Glutamatergic neuron (in vitro differentiated cells): Measurements from ENCODE around the gene UGP2. TPM values are rescaled to one million over a fixed set of nuclear protein-coding genes. Genes with fewer than 3 reads are reported as not detected.
"Not testable (repeated sequence)": the region's sequence is repeated elsewhere in the genome, so short reads cannot be mapped to it uniquely, and the experiment has no call there.

Experiments used
- DNase-seq: peaks from one replicate; pipeline ENCODE4 v3.0.0; 2022
- H3K27ac Mint-ChIP-seq: one replicate; pipeline ENCODE4 v1.8.0; 2020; ENCODE audit warnings: mild to moderate bottlenecking, mixed read lengths, inconsistent platforms; ENCODE audit not compliant: unreplicated experiment
- H3K27me3 Mint-ChIP-seq: one replicate; pipeline ENCODE4 v1.8.0; 2020; ENCODE audit warnings: mild to moderate bottlenecking, moderate library complexity, mixed read lengths, inconsistent platforms; ENCODE audit not compliant: unreplicated experiment
- H3K36me3 Mint-ChIP-seq: one replicate; pipeline ENCODE4 v1.8.0; 2020; ENCODE audit warnings: mild to moderate bottlenecking, mixed read lengths, inconsistent platforms; ENCODE audit not compliant: unreplicated experiment
- H3K4me1 Mint-ChIP-seq: one replicate; pipeline ENCODE4 v1.8.0; 2020; ENCODE audit warnings: mild to moderate bottlenecking, low read depth, mixed read lengths, inconsistent platforms; ENCODE audit not compliant: unreplicated experiment
- H3K4me3 Mint-ChIP-seq: one replicate; pipeline ENCODE4 v1.8.0; 2020; ENCODE audit warnings: mild to moderate bottlenecking, mixed read lengths, inconsistent platforms; ENCODE audit not compliant: unreplicated experiment
- H3K9me3 Mint-ChIP-seq: one replicate; pipeline ENCODE4 v1.8.0; 2020; ENCODE audit warnings: mild to moderate bottlenecking, moderate library complexity, mixed read lengths, inconsistent platforms; ENCODE audit not compliant: unreplicated experiment
- total RNA-seq: library from RNA; stranded (reverse); fragmentation: NEBNext Ultra II Directional; extraction: Animal tissue kit (Norgen Biotek cat#: 25700); gene quantifications from one replicate; pipeline ENCODE4 v1.2.1, GENCODE V29; 2021; ENCODE audit not compliant: unreplicated experiment
- TF ChIP-seq, protein P1 (sequence below): fragments of 200-600 bp; sonication (generic); IDR thresholded peaks from one replicate; pipeline ENCODE4 v1.5.0; 2021; ENCODE audit not compliant: partially characterized antibody, unreplicated experiment

The UGP2 gene
- total RNA-seq, 1 donor from 2014 or later = 68.6 TPM

GRCh38 chr2:63805412-63805811 lies 36.3 kb upstream of the UGP2 start:
- no peak for DNase-seq
- Mint-ChIP-seq H3K27ac (no peak overlapping the region), H3K36me3 (peaks cover 6% of the 10 kb centered on the region), H3K4me1 (no peaks in the 10 kb centered on the region), H3K9me3 (no peaks in the 10 kb centered on the region), H3K27me3 (peaks cover 3% of the 10 kb centered on the region), H3K4me3 (no peak overlapping the region)
- TF ChIP-seq, protein P1, sequence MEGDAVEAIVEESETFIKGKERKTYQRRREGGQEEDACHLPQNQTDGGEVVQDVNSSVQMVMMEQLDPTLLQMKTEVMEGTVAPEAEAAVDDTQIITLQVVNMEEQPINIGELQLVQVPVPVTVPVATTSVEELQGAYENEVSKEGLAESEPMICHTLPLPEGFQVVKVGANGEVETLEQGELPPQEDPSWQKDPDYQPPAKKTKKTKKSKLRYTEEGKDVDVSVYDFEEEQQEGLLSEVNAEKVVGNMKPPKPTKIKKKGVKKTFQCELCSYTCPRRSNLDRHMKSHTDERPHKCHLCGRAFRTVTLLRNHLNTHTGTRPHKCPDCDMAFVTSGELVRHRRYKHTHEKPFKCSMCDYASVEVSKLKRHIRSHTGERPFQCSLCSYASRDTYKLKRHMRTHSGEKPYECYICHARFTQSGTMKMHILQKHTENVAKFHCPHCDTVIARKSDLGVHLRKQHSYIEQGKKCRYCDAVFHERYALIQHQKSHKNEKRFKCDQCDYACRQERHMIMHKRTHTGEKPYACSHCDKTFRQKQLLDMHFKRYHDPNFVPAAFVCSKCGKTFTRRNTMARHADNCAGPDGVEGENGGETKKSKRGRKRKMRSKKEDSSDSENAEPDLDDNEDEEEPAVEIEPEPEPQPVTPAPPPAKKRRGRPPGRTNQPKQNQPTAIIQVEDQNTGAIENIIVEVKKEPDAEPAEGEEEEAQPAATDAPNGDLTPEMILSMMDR = no peak

DNA sequence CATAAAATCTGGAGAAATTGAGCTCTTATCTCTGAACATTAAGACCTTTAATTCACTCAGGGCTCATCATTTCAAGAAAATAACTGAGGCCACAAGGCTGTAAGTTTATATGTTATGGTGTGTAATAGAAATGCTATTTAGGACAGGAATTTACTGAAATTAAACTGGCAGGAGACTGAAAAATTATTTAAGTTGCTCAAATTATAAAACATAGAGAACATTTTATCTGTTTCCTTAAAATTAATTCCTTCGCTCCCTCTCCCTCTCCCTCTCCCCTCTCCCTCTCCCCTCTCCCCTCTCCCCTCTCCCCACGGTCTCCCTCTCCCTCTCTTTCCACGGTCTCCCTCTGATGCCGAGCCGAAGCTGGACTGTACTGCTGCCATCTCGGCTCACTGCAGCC lies 33.7 kb upstream of the UGP2 start:
- not testable (repeated sequence) for H3K36me3 Mint-ChIP-seq, H3K27me3 Mint-ChIP-seq, DNase-seq, H3K4me3 Mint-ChIP-seq, H3K27ac Mint-ChIP-seq, H3K4me1 Mint-ChIP-seq, H3K9me3 Mint-ChIP-seq

DNA sequence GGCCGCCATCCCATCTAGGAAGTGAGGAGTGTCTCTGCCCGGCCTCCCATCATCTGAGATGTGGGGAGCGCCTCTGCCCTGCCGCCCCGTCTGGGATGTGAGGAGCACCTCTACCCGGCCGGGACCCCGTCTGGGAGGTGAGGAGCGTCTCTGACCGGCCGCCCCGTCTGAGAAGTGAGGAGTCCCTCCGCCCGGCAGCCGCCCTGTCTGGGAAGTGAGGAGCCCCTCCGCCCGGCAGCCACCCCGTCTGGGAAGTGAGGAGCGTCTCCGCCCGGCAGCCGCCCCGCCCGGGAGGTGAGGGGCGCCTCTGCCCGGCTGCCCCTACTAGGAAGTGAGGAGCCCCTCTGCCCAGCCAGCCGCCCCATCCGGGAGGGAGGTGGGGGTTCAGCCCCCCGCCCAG lies 32.8 kb upstream of the UGP2 start:
- H3K27me3 Mint-ChIP-seq, H3K4me1 Mint-ChIP-seq, H3K36me3 Mint-ChIP-seq, H3K9me3 Mint-ChIP-seq, DNase-seq, H3K4me3 Mint-ChIP-seq, H3K27ac Mint-ChIP-seq: not testable (repeated sequence)

GRCh38 chr2:63811063-63811462 lies 30.6 kb upstream of the UGP2 start:
- Mint-ChIP-seq H3K4me3 (no peak overlapping the region), H3K36me3 (peaks cover 3% of the 10 kb centered on the region), H3K9me3 (no peaks in the 10 kb centered on the region), H3K4me1 (no peaks in the 10 kb centered on the region), H3K27me3 (peaks cover 3% of the 10 kb centered on the region), H3K27ac (no peak overlapping the region)
- DNase-seq = no peak
- TF ChIP-seq, protein P1 = no peak

GRCh38 chr2:63811870-63812269 lies 29.8 kb upstream of the UGP2 start:
- not testable (repeated sequence) for H3K4me3 Mint-ChIP-seq, H3K27me3 Mint-ChIP-seq, H3K9me3 Mint-ChIP-seq, H3K36me3 Mint-ChIP-seq, H3K27ac Mint-ChIP-seq, H3K4me1 Mint-ChIP-seq, DNase-seq

DNA sequence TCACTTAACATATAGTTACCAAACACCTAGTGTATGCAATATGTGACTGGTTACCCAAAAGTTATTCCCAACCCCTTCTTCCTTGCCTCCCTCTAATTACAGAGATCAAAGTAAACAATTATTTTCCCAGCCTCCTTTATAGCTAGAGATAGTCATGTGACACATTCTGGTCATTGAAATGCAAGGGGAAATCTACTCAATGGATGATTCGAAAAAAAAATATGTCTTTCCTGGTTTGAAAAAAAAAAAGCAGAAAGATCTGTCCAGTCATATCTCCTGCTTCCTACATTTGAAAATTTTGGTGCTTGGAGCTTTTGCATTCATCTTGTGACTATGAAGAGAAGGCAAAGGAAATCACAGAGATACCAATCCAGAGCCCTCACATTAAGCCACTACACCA lies 27.6 kb upstream of the UGP2 start:
- H3K4me3 Mint-ChIP-seq = no peak overlapping the region
- no peak for DNase-seq
- H3K9me3 Mint-ChIP-seq = no peaks in the 10 kb centered on the region
- H3K27me3 Mint-ChIP-seq = no peaks in the 10 kb centered on the region
- TF ChIP-seq, protein P1 = no peak
- H3K4me1 Mint-ChIP-seq = no peaks in the 10 kb centered on the region
- no peaks in the 10 kb centered on the region for H3K36me3 Mint-ChIP-seq
- no peak overlapping the region for H3K27ac Mint-ChIP-seq

DNA sequence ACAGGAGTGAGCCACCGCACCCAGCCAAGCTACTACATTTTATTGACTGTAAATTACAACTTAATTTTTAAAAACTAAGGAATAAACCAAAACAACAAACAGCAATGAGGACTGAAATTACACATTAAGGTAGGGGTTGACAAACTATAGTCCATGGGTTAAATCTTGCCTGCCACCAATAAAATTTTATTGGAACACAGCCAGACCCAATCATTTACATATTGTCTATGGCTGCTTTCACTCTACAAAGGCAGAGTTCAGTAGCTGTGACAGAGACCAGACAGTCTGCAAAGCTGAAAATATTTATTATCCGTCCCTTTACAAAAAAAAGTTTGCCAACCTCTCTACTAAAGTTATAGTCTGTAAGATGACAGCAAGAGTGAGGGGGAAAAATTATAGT lies 24.3 kb upstream of the UGP2 start:
- TF ChIP-seq, protein P1 = no peak
- no peak for DNase-seq
- H3K27me3 Mint-ChIP-seq = no peaks in the 10 kb centered on the region
- no peak overlapping the region for H3K4me3 Mint-ChIP-seq
- no peak overlapping the region for H3K27ac Mint-ChIP-seq
- H3K4me1 Mint-ChIP-seq = peaks cover 5% of the 10 kb centered on the region
- H3K9me3 Mint-ChIP-seq = no peaks in the 10 kb centered on the region
- no peaks in the 10 kb centered on the region for H3K36me3 Mint-ChIP-seq
